Colonic mucosa (tissue), 4 donors: ENCODE results near the gene ANKRD13C. TPM values are rescaled to one million over a fixed set of nuclear protein-coding genes. Genes with fewer than 3 reads are reported as not detected.
"Not testable (repeated sequence)": the region's sequence is repeated elsewhere in the genome, so short reads cannot be mapped to it uniquely, and the experiment has no call there.

ENCODE experiments used
- DNase-seq: peaks from one replicate; pipeline ENCODE4 v3.0.0-alpha.2; 2020
- H3K27ac ChIP-seq: fragments of 200-600 bp; one replicate; pipeline ENCODE4 v1.8.0; 2021
- H3K27me3 ChIP-seq: fragments of 200-600 bp; one replicate; pipeline ENCODE4 v1.8.0; 2021
- H3K36me3 ChIP-seq: fragments of 200-600 bp; one replicate; pipeline ENCODE4 v1.8.0; 2021
- H3K4me1 ChIP-seq: fragments of 200-600 bp; one replicate; pipeline ENCODE4 v1.8.0; 2021; ENCODE audit warnings: mild to moderate bottlenecking
- H3K4me3 ChIP-seq: fragments of 200-600 bp; one replicate; pipeline ENCODE4 v1.8.0; 2021
- H3K9ac ChIP-seq, 2 donors: one replicate each; pipeline ENCODE4 v1.7.0; 2013; ENCODE audit warnings: control low read depth in 2 of 2, low read depth in 2 of 2, low read length in 2 of 2
- H3K9me3 ChIP-seq: fragments of 200-600 bp; one replicate; pipeline ENCODE4 v1.8.0; 2021
- CTCF ChIP-seq: fragments of 200-600 bp; IDR thresholded peaks from one replicate; pipeline ENCODE4 v1.8.0; 2022; ENCODE audit warnings: antibody characterized with exemption, mild to moderate bottlenecking
- intact Hi-C: fragments of 100-400 bp; cut with DNase I; formaldehyde crosslinking; loops from one replicate; pipeline ENCODE4 v1.14.1; 2022
- total RNA-seq, 2 donors: library from RNA; stranded (reverse); fragmentation: NEBNext Ultra II Directional in 1 of 2; extraction: Animal tissue kit (Norgen Biotek cat#: 25700) in 1 of 2; gene quantifications; one replicate each; pipeline ENCODE4 v1.2.1, GENCODE V29; 2021
- donor health status: healthy.
- donor health status: DM: no; HTN: no; CAD: no.
- donor health status: DM: no; HTN: no; CAD: no.

Gene ANKRD13C
- total RNA-seq, 2 donors from 2014 or later: 22.0 to 23.8 TPM

- no peaks in the 10 kb centered on the region for H3K9me3 ChIP-seq
- no peak overlapping the region for H3K9ac ChIP-seq
- no peak overlapping the region for H3K27ac ChIP-seq
- no peaks in the 10 kb centered on the region for H3K36me3 ChIP-seq
- no peak overlapping the region for H3K4me3 ChIP-seq
- intact Hi-C loops: no loop called here
- no peak for TF ChIP-seq CTCF
- DNase-seq: no peak
- no peaks in the 10 kb centered on the region for H3K4me1 ChIP-seq
- H3K27me3 ChIP-seq: no peaks in the 10 kb centered on the region
These were observed 29.0 kb upstream of the ANKRD13C start for GRCh38 chr1:70383483-70383882.

GRCh38 chr1:70382682-70383081 lies 28.2 kb upstream of the ANKRD13C start:
- no peaks in the 10 kb centered on the region for H3K27me3 ChIP-seq
- no peak for TF ChIP-seq CTCF
- no peaks in the 10 kb centered on the region for H3K9me3 ChIP-seq
- no peaks in the 10 kb centered on the region for H3K4me1 ChIP-seq
- intact Hi-C loops: no loop called here
- no peak overlapping the region for H3K4me3 ChIP-seq
- DNase-seq: no peak
- H3K27ac ChIP-seq: no peak overlapping the region
- no peaks in the 10 kb centered on the region for H3K36me3 ChIP-seq
- no peak overlapping the region for H3K9ac ChIP-seq

- H3K9me3 ChIP-seq: no peaks in the 10 kb centered on the region
- H3K4me3 ChIP-seq: no peak overlapping the region
- intact Hi-C loops: no loop called here
- DNase-seq: no peak
- no peaks in the 10 kb centered on the region for H3K27me3 ChIP-seq
- H3K36me3 ChIP-seq: no peaks in the 10 kb centered on the region
- H3K9ac ChIP-seq: no peak overlapping the region
- H3K4me1 ChIP-seq: no peaks in the 10 kb centered on the region
- no peak for TF ChIP-seq CTCF
- H3K27ac ChIP-seq: no peak overlapping the region
These were observed 21.7 kb upstream of the ANKRD13C start for GRCh38 chr1:70376196-70376595.

DNA sequence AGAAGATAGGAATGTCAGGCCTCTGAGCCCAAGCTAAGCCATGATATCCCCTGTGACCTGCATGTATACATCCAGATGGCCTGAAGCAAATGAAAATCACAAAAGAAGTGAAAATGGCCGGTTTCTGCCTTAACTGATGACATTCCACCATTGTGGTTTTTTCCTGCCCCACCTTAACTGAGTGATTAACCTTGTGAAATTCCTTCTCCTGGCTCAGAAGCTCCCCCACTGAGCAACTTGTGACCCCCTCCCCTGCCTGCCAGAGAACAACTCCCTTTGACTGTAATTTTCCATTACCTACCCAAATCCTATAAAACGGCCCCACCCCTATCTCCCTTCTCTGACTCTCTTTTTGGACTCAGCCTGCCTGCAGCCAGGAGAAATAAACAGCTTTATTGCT lies 19.1 kb upstream of the ANKRD13C start:
- H3K9me3 ChIP-seq, H3K36me3 ChIP-seq, H3K9ac ChIP-seq, intact Hi-C loops, H3K4me1 ChIP-seq, H3K27ac ChIP-seq, DNase-seq, H3K4me3 ChIP-seq, H3K27me3 ChIP-seq: not testable (repeated sequence)

- Histone ChIP-seq H3K4me3 (no peak overlapping the region), H3K27ac (no peak overlapping the region), H3K27me3 (no peaks in the 10 kb centered on the region), H3K9ac (no peak overlapping the region), H3K36me3 (no peaks in the 10 kb centered on the region), H3K9me3 (no peaks in the 10 kb centered on the region), H3K4me1 (peaks cover 2% of the 10 kb centered on the region)
- no peak for DNase-seq
- no peak for TF ChIP-seq CTCF
- intact Hi-C loops: no loop called here
These were observed 17.9 kb upstream of the ANKRD13C start for GRCh38 chr1:70372426-70372825.

- H3K9me3 ChIP-seq, H3K9ac ChIP-seq, H3K27ac ChIP-seq, H3K4me3 ChIP-seq, DNase-seq, H3K27me3 ChIP-seq, intact Hi-C loops, H3K4me1 ChIP-seq, H3K36me3 ChIP-seq: not testable (repeated sequence)
These were observed 17.1 kb upstream of the ANKRD13C start for GRCh38 chr1:70371586-70371985.

DNA sequence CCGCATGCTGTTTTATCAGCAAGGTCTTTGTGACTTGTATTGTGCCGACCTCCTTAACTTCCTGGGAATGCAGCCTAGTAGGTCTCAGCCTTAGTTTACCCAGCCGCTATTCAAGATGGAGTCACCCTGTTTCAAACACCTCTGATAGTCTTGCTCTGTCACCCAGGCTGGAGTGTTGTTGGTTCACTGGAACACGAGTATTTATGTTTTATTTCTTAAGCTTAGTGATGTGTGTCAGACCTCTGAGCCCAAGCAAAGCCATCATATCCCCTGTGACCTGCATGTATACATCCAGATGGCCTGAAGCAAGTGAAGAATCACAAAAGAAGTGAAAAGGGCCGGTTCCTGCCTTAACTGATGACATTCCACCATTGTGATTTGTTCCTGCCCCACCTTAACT lies 12.9 kb upstream of the ANKRD13C start:
- DNase-seq, H3K27me3 ChIP-seq, H3K4me3 ChIP-seq, intact Hi-C loops, H3K36me3 ChIP-seq, H3K4me1 ChIP-seq, H3K9ac ChIP-seq, H3K9me3 ChIP-seq: not testable (repeated sequence)
- H3K27ac ChIP-seq: peak overlapping the region; percentile 44

GRCh38 chr1:70366997-70367396 lies 12.5 kb upstream of the ANKRD13C start:
- H3K4me1 ChIP-seq, H3K36me3 ChIP-seq, H3K4me3 ChIP-seq, H3K9ac ChIP-seq, H3K9me3 ChIP-seq, intact Hi-C loops, H3K27me3 ChIP-seq, DNase-seq: not testable (repeated sequence)
- H3K27ac ChIP-seq: peak overlapping the region; percentile 44

DNA sequence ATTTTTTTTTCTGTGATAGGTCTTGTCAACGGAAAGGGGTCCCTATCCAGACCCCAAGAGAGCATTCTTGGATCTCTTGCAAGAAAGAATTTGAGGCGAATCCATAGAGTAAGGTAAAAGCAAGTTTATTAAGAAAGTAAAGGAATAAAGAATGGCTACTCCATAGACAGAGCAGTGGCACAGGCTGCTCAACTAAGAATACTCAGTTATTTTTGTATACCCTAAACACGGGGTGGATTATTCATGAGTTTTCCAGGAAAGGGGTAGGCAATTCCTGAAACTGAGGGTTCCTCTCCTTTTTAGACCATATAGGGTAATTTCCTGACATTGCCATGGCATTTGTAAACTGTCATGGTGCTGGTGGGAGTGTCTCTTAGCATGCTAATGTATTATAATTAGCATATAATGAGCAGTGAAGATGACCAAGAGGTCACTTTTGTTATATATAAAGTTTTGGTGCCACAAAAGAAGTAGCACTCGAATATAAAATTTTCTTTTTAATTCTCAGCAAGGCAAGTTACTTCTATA lies 12.0 kb upstream of the ANKRD13C start:
- intact Hi-C loops, H3K9me3 ChIP-seq, H3K27me3 ChIP-seq, H3K9ac ChIP-seq, H3K36me3 ChIP-seq, H3K27ac ChIP-seq, H3K4me3 ChIP-seq, H3K4me1 ChIP-seq, DNase-seq: not testable (repeated sequence)
